ENCODE data around the gene KRTAP5-2.

Gene KRTAP5-2

GRCh38 chr11:1640076-1640946, 42.2 kb upstream of the KRTAP5-2 start:
- DNase-seq (ENCODE audit: insufficient read length, low spot score) (peak; percentile 31), FAIRE-seq (no peak)
- peak; percentile 59 for TF ChIP-seq CTCF (IDR thresholded peaks at IDR 0.05; ENCODE audit: insufficient read depth, missing control alignments)

GRCh38 chr11:1639666-1640065, 41.6 kb upstream of the KRTAP5-2 start:
- DNase-seq (ENCODE audit: insufficient read length, low spot score) = no peak
- no peak for FAIRE-seq
- TF ChIP-seq CTCF (IDR thresholded peaks at IDR 0.05; ENCODE audit: insufficient read depth, missing control alignments) = no peak

- DNase-seq (ENCODE audit: insufficient read length, low spot score) = no peak
- FAIRE-seq = no peak
Observed at GRCh38 chr11:1639102-1639620, 41.1 kb upstream of the KRTAP5-2 start.

GRCh38 chr11:1638344-1638743, 40.2 kb upstream of the KRTAP5-2 start:
- no peak for TF ChIP-seq CTCF (IDR thresholded peaks at IDR 0.05; ENCODE audit: insufficient read depth, missing control alignments)
- DNase-seq (ENCODE audit: insufficient read length, low spot score) = no peak
- no peak for FAIRE-seq

More at GRCh38 chr11:1639102-1639620, 41.1 kb upstream of the KRTAP5-2 start:
- TF ChIP-seq CTCF (IDR thresholded peaks at IDR 0.05; ENCODE audit: insufficient read depth, missing control alignments) = no peak

- FAIRE-seq (no peak), DNase-seq (ENCODE audit: insufficient read length, low spot score) (no peak)
- no peak for TF ChIP-seq CTCF (IDR thresholded peaks at IDR 0.05; ENCODE audit: insufficient read depth, missing control alignments)
Observed at GRCh38 chr11:1637628-1638027, 39.5 kb upstream of the KRTAP5-2 start.

GRCh38 chr11:1636291-1636950, 38.3 kb upstream of the KRTAP5-2 start:
- FAIRE-seq (no peak), DNase-seq (ENCODE audit: insufficient read length, low spot score) (no peak)
- TF ChIP-seq CTCF (IDR thresholded peaks at IDR 0.05; ENCODE audit: insufficient read depth, missing control alignments) = no peak

Data from D721Med (cell line).